GM10266 (cell line): ENCODE results near the gene EPHB1.

Source experiments
- DNase-seq: peaks from one replicate; pipeline ENCODE4 v3.0.0; 2012; ENCODE audit errors: extremely low spot score
- CTCF ChIP-seq: IDR thresholded peaks from 2 replicates; pipeline ENCODE4 v1.5.1; 2012; ENCODE audit warnings: mild to moderate bottlenecking, low read depth; ENCODE audit not compliant: control insufficient read depth, insufficient read depth; ENCODE audit errors: missing control alignments

Gene EPHB1

GRCh38 chr3:135149707-135150681 lies 354.9 kb downstream of the EPHB1 start:
- no peak for DNase-seq
- TF ChIP-seq CTCF: no peak

GRCh38 chr3:135154186-135154585 lies 359.1 kb downstream of the EPHB1 start:
- TF ChIP-seq CTCF: no peak
- DNase-seq: no peak

GRCh38 chr3:135155228-135155627 lies 360.2 kb downstream of the EPHB1 start:
- DNase-seq: no peak
- no peak for TF ChIP-seq CTCF

GRCh38 chr3:135155791-135156190 lies 360.7 kb downstream of the EPHB1 start:
- no peak for TF ChIP-seq CTCF
- no peak for DNase-seq

GRCh38 chr3:135157045-135157740 lies 362.1 kb downstream of the EPHB1 start:
- TF ChIP-seq CTCF: no peak

GRCh38 chr3:135158520-135158919 lies 363.5 kb downstream of the EPHB1 start:
- no peak for DNase-seq
- TF ChIP-seq CTCF: no peak

More at GRCh38 chr3:135157045-135157740, 362.1 kb downstream of the EPHB1 start:
- no peak for DNase-seq

- TF ChIP-seq CTCF: no peak
- DNase-seq: no peak
Measured at GRCh38 chr3:135159681-135160247, 364.7 kb downstream of the EPHB1 start.
